ENCODE results near the gene GNG12. TPM values are rescaled to one million over a fixed set of nuclear protein-coding genes. Genes with fewer than 3 reads are reported as not detected.

Gene GNG12
- total and polyA plus RNA-seq, 12 donors = 15.3 to 121 (median 84.7) TPM

DNA sequence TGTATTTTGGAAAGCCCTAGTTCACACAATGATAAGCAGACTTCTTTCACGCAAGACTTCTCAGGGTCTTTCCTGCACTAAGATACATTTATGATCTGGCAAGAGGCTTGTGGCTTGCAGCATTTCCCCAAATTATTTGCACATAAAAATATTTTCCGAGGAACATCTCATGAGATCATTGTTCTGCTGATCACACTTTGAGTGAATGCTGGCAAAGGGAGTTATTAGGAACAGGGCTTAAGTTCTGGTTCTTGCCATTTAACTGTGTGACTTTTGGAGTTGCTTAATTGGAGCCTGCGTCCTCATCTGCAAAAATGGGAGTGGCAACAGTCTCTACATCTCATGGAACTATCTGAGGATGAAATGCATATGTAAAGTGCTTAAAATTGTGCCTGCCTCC lies 98.1 kb downstream of the GNG12 start:
- WGBS, 4 donors = 68 to 73% (median 71%) methylated on average over 3 of the region's 3 CpGs
- Histone ChIP-seq H3K4me1 (replicated peaks in 1 of 2) (peaks cover 5 to 35% of the 10 kb centered on the region in 2 donors), H3K4me3 (no peak overlapping the region), H3K36me3 (replicated peaks in 1 of 2) (no peaks in the 10 kb centered on the region), H3K9me3 (replicated peaks in 1 of 3) (no peaks in the 10 kb centered on the region), H3K27ac (peak overlapping the region in 1 of 5 donors; percentile 52), H3K27me3 (no peaks in the 10 kb centered on the region)
- TF ChIP-seq CTCF (IDR thresholded peaks at IDR 0.05) (no peak), POLR2A (IDR thresholded peaks at IDR 0.05) (no peak)
- DNase-seq = no peak
- intact Hi-C loops (cut with DNase I) = no loop called here

DNA sequence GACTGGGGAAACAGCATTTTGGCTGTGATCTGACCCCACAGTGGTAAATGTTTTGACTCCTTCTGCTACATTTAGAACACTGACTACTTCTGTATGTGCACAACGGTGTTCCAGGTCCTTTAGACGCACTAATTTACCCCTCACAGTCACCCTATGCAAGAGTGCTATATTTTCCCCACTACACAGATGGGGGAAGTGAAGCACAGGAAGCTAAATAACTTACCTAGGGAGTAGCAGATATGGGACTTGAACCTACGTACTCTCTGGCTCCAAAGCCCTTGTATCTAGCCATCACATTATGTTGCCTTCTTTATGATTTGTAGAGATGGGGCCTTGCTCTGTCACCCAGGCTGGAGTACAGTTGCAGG lies 99.0 kb downstream of the GNG12 start:
- Histone ChIP-seq H3K4me1 (replicated peaks in 1 of 2) (peaks cover 5 to 35% of the 10 kb centered on the region in 2 donors), H3K27me3 (no peaks in the 10 kb centered on the region), H3K4me3 (no peak overlapping the region), H3K9me3 (replicated peaks in 1 of 3) (no peaks in the 10 kb centered on the region), H3K27ac (peak overlapping the region in 1 of 5 donors; percentile 19), H3K36me3 (replicated peaks in 1 of 2) (no peaks in the 10 kb centered on the region)
- 77 to 85% (median 81%) methylated on average over 3 of the region's 3 CpGs for WGBS, 4 donors
- no peak for DNase-seq
- TF ChIP-seq CTCF (IDR thresholded peaks at IDR 0.05) (no peak), POLR2A (IDR thresholded peaks at IDR 0.05) (no peak)
- intact Hi-C loops (cut with DNase I) = no loop called here

DNA sequence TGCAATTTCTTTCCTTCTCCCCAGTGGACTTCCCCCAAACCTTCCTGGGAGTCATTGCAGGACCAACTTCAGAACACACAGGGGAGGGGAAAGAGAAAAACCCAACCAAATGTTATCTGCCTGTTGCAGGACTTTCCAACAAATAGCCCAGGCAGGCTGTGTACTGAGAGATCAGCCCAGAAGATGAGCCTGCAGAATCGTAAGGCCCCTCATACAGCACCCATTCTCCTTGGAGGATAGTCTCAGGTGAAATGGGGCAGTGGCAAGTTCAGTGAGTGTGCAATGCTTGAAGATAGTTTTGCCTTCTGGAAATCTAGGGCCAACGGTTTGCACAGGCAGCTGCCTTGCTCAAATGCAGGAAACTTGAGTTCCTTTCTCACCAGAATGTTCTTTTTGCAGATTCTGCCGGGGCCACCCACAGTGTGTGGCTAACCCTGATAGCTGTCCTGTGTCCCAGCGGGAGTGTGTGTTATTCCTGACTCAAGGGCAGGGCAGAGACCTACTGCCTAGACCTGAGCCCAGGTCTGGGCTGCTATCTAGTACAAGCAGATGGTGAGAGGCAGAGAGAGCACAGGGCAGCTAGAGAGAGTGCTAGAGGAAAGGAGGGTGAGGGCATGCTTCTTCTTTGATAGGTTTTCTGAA lies 99.5 kb downstream of the GNG12 start:
- Histone ChIP-seq H3K9me3 (replicated peaks in 1 of 3) (no peaks in the 10 kb centered on the region), H3K36me3 (replicated peaks in 1 of 2) (no peaks in the 10 kb centered on the region), H3K4me1 (replicated peaks in 1 of 2) (peaks cover 5 to 35% of the 10 kb centered on the region in 2 donors), H3K4me3 (no peak overlapping the region), H3K27ac (peak overlapping the region in 1 of 5 donors; percentile 19), H3K27me3 (no peaks in the 10 kb centered on the region)
- TF ChIP-seq CTCF (IDR thresholded peaks at IDR 0.05) (no peak), POLR2A (IDR thresholded peaks at IDR 0.05) (no peak)
- WGBS, 4 donors = 58 to 77% (median 60%) methylated on average over 4 of the region's 4 CpGs
- intact Hi-C loops (cut with DNase I) = no loop called here
- DNase-seq = no peak

- H3K9me3 ChIP-seq (replicated peaks in 1 of 3) = no peaks in the 10 kb centered on the region
- H3K36me3 ChIP-seq (replicated peaks in 1 of 2) = no peaks in the 10 kb centered on the region
- WGBS, 4 donors = 30 to 44% (median 35%) methylated on average over 6 of the region's 6 CpGs
- peaks cover 5 to 35% of the 10 kb centered on the region in 2 donors for H3K4me1 ChIP-seq (replicated peaks in 1 of 2)
- no peaks in the 10 kb centered on the region for H3K27me3 ChIP-seq
- H3K4me3 ChIP-seq = no peak overlapping the region
- intact Hi-C loops (cut with DNase I) = no loop called here
- no peak for TF ChIP-seq POLR2A (IDR thresholded peaks at IDR 0.05)
- no peak for TF ChIP-seq CTCF (IDR thresholded peaks at IDR 0.05)
- peak overlapping the region in 1 of 5 donors; percentile 20 for H3K27ac ChIP-seq
- peak in 5 of 7 donors; percentile 32 to 57 (median 41) for DNase-seq
These were observed 100.5 kb downstream of the GNG12 start for GRCh38 chr1:67732750-67733151.

Data from adrenal gland (tissue), 12 donors.